Panc1 (cell line): ENCODE results near the gene AHDC1. TPM values are rescaled to one million over a fixed set of nuclear protein-coding genes. Genes with fewer than 3 reads are reported as not detected.

ENCODE experiments used
- ATAC-seq: fragments of 200-7000 bp; cut with Tn5 transposase; 2 replicates; pipeline ENCODE4 v1.9.1; 2020; ENCODE audit warnings: mild to moderate bottlenecking, moderate library complexity
- BruUV-seq: library from RNA; stranded (reverse); fragments of 400-500 nt; replicated peaks from 2 replicates; lab custom pipeline; 2021; lab: Mats Ljungman, UMichigan
- CTCF ChIA-PET: fragments of 300-600 bp; sonication (Branson Sonifier 250); formaldehyde crosslinking; loops from one replicate; lab custom pipeline; 2022; ENCODE audit warnings: antibody characterized with exemption; lab: Charles Lee
- POLR2A ChIA-PET: fragments of 300-600 bp; sonication (Branson Sonifier 250); formaldehyde crosslinking; loops from one replicate; lab custom pipeline; 2022; ENCODE audit warnings: antibody characterized with exemption; lab: Charles Lee
- DNase-seq: peaks from one replicate; pipeline ENCODE4 v3.0.0-alpha.2; 2010; ENCODE audit warnings: low read depth, low spot score
- H3K27ac ChIP-seq: 2 replicates; pipeline ENCODE4 v1.5.1; 2011; ENCODE audit warnings: mild to moderate bottlenecking, low read length, inconsistent platforms
- H3K27me3 ChIP-seq: fragments of 200-500 bp; sonication (Bioruptor generic); 2 replicates; pipeline ENCODE4 v1.6.0; 2014; ENCODE audit warnings: low read length, inconsistent platforms; ENCODE audit not compliant: control insufficient read depth, insufficient read depth
- H3K36me3 ChIP-seq: fragments of 200-500 bp; sonication (Bioruptor generic); 2 replicates; pipeline ENCODE4 v1.5.1; 2014; ENCODE audit warnings: inconsistent platforms, mild to moderate bottlenecking, low read length, moderate library complexity; ENCODE audit not compliant: control insufficient read depth, insufficient read depth
- H3K4me1 ChIP-seq: 2 replicates; pipeline ENCODE4 v1.5.1; 2011; ENCODE audit warnings: inconsistent platforms, mild to moderate bottlenecking, low read length, moderate library complexity; ENCODE audit not compliant: control insufficient read depth, insufficient read depth
- H3K4me3 ChIP-seq, 2 experiments: 2 replicates each; pipeline ENCODE4 v1.5.1; 2011 to 2012; ENCODE audit warnings: low read depth in 2 of 2, low read length in 2 of 2, mild to moderate bottlenecking in 2 of 2, inconsistent platforms in 1 of 2, moderate library complexity in 1 of 2
- H3K9me3 ChIP-seq: fragments of 200-500 bp; sonication (Bioruptor generic); 2 replicates; pipeline ENCODE4 v1.5.1; 2014; ENCODE audit warnings: low read depth, mild to moderate bottlenecking, inconsistent platforms, low read length, moderate library complexity; ENCODE audit not compliant: control insufficient read depth, insufficient read depth
- POLR2AphosphoS5 ChIP-seq: IDR thresholded peaks from 2 replicates; pipeline ENCODE4 v1.6.1; 2012; ENCODE audit warnings: mild to moderate bottlenecking, low read depth, low read length, moderate library complexity
- REST ChIP-seq, 2 experiments: IDR thresholded peaks; 2 replicates each; pipeline ENCODE4 v1.6.1; 2011 to 2012; ENCODE audit warnings: low read depth in 2 of 2, control low read depth in 1 of 2, low read length in 1 of 2, mild to moderate bottlenecking in 1 of 2, moderate library complexity in 1 of 2; ENCODE audit not compliant: insufficient read depth in 1 of 2
- SIN3A ChIP-seq: IDR thresholded peaks from 2 replicates; pipeline ENCODE4 v1.6.1; 2012; ENCODE audit warnings: low read depth, mild to moderate bottlenecking, low read length, moderate library complexity, borderline replicate concordance; ENCODE audit not compliant: insufficient read depth
- TCF7L2 ChIP-seq: IDR thresholded peaks from 2 replicates; pipeline ENCODE4 v1.6.1; 2011; ENCODE audit warnings: mild to moderate bottlenecking, low read depth, low read length, inconsistent platforms
- in situ Hi-C: cut with HindIII; loops from 2 replicates; pipeline ENCODE4 v1.10.0; 2016; ENCODE audit warnings: low sequenced_read_pairs, low pct_unique_long_range_greater_than_20kb
- intact Hi-C: fragments of 100-400 bp; cut with micrococcal nuclease; formaldehyde crosslinking; loops from one replicate; pipeline ENCODE4 v1.10.0; 2022; ENCODE audit not compliant: unreplicated experiment
- total RNA-seq: library from RNA; stranded (reverse); gene quantifications from one replicate; pipeline ENCODE4 v1.2.1, GENCODE V29; 2021; ENCODE audit not compliant: unreplicated experiment
- TF ChIP-seq, protein P1 (sequence below): fragments of 450-650 bp; IDR thresholded peaks from 2 replicates; pipeline ENCODE4 v1.5.1; 2017; ENCODE audit warnings: mild to moderate bottlenecking

Gene AHDC1
- total RNA-seq, 1 experiment from 2014 or later = 47.1 TPM

- Histone ChIP-seq H3K27ac (peak overlapping the region; percentile 67), H3K4me3 (no peak overlapping the region), H3K9me3 (no peaks in the 10 kb centered on the region), H3K4me1 (peaks cover 87% of the 10 kb centered on the region), H3K36me3 (no peaks in the 10 kb centered on the region), H3K27me3 (no peaks in the 10 kb centered on the region)
- CTCF ChIA-PET = no interaction called here
- intact Hi-C loops (loop anchor here (5.0 kb wide), 1 partner anchor 37 kb away; the partner anchor contains the start of gene AHDC1), in situ Hi-C loops (no loop called here)
- ATAC-seq (no peak), DNase-seq (no peak)
- BruUV-seq = no TSS peak
- POLR2A ChIA-PET = no interaction called here
- TF ChIP-seq TCF7L2 (no peak), POLR2AphosphoS5 (no peak), REST (IDR thresholded peaks at IDR 0.05; ENCODE audit: insufficient read depth in 1 of 2, low read depth in 2 of 2, low read length in 1 of 2) (no peak), SIN3A (no peak)
- TF ChIP-seq, protein P1, sequence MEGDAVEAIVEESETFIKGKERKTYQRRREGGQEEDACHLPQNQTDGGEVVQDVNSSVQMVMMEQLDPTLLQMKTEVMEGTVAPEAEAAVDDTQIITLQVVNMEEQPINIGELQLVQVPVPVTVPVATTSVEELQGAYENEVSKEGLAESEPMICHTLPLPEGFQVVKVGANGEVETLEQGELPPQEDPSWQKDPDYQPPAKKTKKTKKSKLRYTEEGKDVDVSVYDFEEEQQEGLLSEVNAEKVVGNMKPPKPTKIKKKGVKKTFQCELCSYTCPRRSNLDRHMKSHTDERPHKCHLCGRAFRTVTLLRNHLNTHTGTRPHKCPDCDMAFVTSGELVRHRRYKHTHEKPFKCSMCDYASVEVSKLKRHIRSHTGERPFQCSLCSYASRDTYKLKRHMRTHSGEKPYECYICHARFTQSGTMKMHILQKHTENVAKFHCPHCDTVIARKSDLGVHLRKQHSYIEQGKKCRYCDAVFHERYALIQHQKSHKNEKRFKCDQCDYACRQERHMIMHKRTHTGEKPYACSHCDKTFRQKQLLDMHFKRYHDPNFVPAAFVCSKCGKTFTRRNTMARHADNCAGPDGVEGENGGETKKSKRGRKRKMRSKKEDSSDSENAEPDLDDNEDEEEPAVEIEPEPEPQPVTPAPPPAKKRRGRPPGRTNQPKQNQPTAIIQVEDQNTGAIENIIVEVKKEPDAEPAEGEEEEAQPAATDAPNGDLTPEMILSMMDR = no peak
Measured at GRCh38 chr1:27564710-27565649, 39.0 kb downstream of the AHDC1 start.

DNA sequence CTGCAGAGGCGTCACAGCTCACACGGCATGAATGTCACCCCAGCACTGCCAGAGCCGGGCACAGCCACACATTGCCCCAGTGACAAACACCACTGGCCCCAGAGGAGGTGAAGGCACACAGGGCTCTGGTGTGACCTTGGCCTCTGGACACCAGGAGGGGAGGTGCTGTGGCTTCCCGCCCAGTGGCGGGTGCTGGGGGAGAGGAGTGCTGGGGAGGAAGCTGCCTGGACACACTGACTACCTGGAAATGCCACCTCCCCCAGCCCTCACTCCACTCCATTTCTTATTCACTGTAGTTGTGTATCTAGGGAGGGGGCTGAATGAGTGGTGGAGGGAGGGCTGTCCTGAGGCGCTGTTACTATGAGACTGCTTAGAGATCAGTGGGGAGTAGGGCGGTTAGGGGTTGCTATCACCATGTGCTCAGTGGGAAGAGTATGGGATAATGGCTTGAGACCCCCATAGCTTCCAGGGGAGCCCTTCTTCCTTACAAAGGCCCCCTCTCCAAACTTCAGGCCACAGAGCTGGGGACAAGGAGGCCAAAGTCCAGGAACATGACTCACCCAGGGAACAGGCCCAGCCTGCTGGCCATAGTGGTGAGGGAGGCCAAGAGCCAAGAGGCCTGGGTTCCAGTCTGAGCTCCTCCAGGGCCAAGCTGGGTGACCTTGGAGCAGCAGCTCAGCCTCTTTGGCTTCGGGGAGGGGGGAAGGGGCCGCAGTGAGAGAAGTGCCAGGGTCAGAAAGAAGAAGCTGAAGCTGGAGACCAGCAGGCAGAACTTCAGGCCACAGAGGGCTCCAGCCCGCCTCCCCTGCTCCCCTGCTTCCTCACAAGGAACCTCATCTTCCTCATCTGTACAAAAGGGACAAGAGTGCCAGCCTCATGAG lies 40.1 kb downstream of the AHDC1 start:
- H3K36me3 ChIP-seq = no peaks in the 10 kb centered on the region
- BruUV-seq = no TSS peak
- H3K9me3 ChIP-seq = no peaks in the 10 kb centered on the region
- CTCF ChIA-PET = interaction anchor here (0.5 kb wide), 1 partner anchor 277 kb away, joined by 7 read pairs; no protein-coding TSS in a partner anchor
- TF ChIP-seq, protein P1 = no peak
- TF ChIP-seq TCF7L2 (no peak), SIN3A (no peak), POLR2AphosphoS5 (no peak), REST (IDR thresholded peaks at IDR 0.05; ENCODE audit: insufficient read depth in 1 of 2, low read depth in 2 of 2, low read length in 1 of 2) (no peak)
- in situ Hi-C loops = no loop called here
- H3K4me3 ChIP-seq = no peak overlapping the region
- peak overlapping the region; percentile 67 for H3K27ac ChIP-seq
- H3K4me1 ChIP-seq = peaks cover 78% of the 10 kb centered on the region
- no peak for DNase-seq
- intact Hi-C loops = no loop called here
- ATAC-seq = peak; percentile 15; the same call in 1 of the 2 replicates
- no peaks in the 10 kb centered on the region for H3K27me3 ChIP-seq
- POLR2A ChIA-PET = no interaction called here
